Measurements from ENCODE around the gene FLCN. TPM values are rescaled to one million over a fixed set of nuclear protein-coding genes. Genes with fewer than 3 reads are reported as not detected.

FLCN gene
- total and polyA plus RNA-seq, 2 of the 13 experiments (the other 11 are each of a cell fraction or from before 2014, with no cell fraction given), result 16.6 to 24.9 TPM

DNA sequence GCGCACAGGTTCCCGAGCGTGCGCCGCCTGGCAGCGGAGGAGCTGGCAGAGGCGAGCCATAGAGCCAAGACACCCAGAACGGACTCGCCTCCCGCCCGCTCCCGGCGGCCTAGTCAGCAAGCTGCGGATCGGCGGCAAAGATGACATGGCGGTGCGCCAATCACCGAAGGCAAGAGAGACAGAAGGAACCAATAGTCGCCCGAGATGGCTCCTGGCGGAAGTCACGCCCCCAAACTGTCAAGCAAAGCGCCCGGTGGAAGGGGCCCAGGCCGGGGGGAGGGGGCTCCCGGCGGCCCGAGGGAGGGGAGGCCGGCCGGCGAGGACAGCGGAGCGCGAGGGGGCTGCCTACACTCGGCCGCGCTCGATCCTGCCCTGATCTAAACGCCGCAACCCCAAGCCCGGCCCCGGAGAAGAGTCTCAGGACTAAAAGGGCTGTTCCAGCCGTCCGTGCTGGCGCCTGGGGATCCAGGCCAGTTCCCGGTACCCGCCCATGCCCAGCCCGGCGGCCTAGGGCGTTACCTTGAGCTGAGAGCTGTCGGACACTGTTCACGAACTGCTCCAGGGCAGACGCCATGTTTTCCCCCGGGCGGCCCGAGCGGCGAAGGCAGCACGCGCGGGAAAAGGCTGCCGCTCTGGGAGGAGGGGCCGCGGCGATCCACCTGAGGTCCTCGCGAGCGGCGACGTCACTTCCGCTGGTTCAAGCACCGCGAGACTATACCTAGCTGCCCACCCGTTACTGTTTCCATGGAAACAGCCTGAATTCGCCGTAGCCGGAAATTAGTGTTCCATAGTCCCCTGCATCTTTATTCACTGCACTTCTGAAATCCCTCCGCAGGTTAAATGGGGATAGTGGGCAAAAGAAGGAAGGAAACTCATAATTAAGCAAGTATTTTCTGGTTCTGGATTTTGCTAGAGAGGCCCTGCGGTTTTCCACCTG lies 43.9 kb upstream of the FLCN start, which contains the start of gene COPS3 (continued):
- TF ChIP-seq TAF1 (CRISPR knock-in tag; IDR thresholded peaks at IDR 0.05) (peak; percentile 65), REPIN1 (CRISPR knock-in tag; IDR thresholded peaks at IDR 0.05; ENCODE audit: borderline replicate concordance, low read depth) (0 out of 2 replicates have a peak, but pooled peaks have one; percentile 28), ZIK1 (CRISPR knock-in tag; IDR thresholded peaks at IDR 0.05; ENCODE audit: borderline replicate concordance, low read depth) (peak; percentile 14; the same call in 1 of the 2 replicates), POLR2A (IDR thresholded peaks at IDR 0.05; ENCODE audit: insufficient read depth in 1 of 2, low read depth in 2 of 2, low read length in 2 of 2) (peak; percentile 83 to 85), KLF16 (CRISPR knock-in tag; IDR thresholded peaks at IDR 0.05) (peak in 1 of 2 experiments; percentile 60; a peak in 2 of 4 replicates), ELF3 (CRISPR knock-in tag; IDR thresholded peaks at IDR 0.05) (peak; percentile 68), U2AF2 (IDR thresholded peaks at IDR 0.05; ENCODE audit: low read depth, low read length) (0 out of 2 replicates have a peak, but pooled peaks have one; percentile 68), JARID2 (CRISPR knock-in tag; IDR thresholded peaks at IDR 0.05; ENCODE audit: insufficient replicate concordance) (peak; percentile 24), NFYB (CRISPR knock-in tag; IDR thresholded peaks at IDR 0.05) (peak; percentile 88), KDM5A (IDR thresholded peaks at IDR 0.05; ENCODE audit: borderline replicate concordance, low read length) (peak; percentile 94), KDM5B (CRISPR knock-in tag; IDR thresholded peaks at IDR 0.05; ENCODE audit: borderline replicate concordance) (peak; percentile 84), MEIS1 (CRISPR knock-in tag; IDR thresholded peaks at IDR 0.05; ENCODE audit: borderline replicate concordance) (no peak; the same call in 1 of the 2 replicates), ZNF567 (CRISPR knock-in tag; IDR thresholded peaks at IDR 0.05; ENCODE audit: borderline replicate concordance) (0 out of 2 replicates have a peak, but pooled peaks have one; percentile 38), CENPT (CRISPR knock-in tag; IDR thresholded peaks at IDR 0.05; ENCODE audit: low read depth) (0 out of 2 replicates have a peak, but pooled peaks have one; percentile 69)
- TF ChIP-seq, protein P1, sequence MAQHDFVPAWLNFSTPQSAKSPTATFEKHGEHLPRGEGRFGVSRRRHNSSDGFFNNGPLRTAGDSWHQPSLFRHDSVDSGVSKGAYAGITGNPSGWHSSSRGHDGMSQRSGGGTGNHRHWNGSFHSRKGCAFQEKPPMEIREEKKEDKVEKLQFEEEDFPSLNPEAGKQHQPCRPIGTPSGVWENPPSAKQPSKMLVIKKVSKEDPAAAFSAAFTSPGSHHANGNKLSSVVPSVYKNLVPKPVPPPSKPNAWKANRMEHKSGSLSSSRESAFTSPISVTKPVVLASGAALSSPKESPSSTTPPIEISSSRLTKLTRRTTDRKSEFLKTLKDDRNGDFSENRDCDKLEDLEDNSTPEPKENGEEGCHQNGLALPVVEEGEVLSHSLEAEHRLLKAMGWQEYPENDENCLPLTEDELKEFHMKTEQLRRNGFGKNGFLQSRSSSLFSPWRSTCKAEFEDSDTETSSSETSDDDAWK (CRISPR knock-in tag; IDR thresholded peaks at IDR 0.05), result no peak
- TF ChIP-seq, protein P2, sequence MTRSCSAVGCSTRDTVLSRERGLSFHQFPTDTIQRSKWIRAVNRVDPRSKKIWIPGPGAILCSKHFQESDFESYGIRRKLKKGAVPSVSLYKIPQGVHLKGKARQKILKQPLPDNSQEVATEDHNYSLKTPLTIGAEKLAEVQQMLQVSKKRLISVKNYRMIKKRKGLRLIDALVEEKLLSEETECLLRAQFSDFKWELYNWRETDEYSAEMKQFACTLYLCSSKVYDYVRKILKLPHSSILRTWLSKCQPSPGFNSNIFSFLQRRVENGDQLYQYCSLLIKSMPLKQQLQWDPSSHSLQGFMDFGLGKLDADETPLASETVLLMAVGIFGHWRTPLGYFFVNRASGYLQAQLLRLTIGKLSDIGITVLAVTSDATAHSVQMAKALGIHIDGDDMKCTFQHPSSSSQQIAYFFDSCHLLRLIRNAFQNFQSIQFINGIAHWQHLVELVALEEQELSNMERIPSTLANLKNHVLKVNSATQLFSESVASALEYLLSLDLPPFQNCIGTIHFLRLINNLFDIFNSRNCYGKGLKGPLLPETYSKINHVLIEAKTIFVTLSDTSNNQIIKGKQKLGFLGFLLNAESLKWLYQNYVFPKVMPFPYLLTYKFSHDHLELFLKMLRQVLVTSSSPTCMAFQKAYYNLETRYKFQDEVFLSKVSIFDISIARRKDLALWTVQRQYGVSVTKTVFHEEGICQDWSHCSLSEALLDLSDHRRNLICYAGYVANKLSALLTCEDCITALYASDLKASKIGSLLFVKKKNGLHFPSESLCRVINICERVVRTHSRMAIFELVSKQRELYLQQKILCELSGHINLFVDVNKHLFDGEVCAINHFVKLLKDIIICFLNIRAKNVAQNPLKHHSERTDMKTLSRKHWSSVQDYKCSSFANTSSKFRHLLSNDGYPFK (CRISPR knock-in tag; IDR thresholded peaks at IDR 0.05; ENCODE audit: borderline replicate concordance), result peak; percentile 85
- TF ChIP-seq, protein P3, sequence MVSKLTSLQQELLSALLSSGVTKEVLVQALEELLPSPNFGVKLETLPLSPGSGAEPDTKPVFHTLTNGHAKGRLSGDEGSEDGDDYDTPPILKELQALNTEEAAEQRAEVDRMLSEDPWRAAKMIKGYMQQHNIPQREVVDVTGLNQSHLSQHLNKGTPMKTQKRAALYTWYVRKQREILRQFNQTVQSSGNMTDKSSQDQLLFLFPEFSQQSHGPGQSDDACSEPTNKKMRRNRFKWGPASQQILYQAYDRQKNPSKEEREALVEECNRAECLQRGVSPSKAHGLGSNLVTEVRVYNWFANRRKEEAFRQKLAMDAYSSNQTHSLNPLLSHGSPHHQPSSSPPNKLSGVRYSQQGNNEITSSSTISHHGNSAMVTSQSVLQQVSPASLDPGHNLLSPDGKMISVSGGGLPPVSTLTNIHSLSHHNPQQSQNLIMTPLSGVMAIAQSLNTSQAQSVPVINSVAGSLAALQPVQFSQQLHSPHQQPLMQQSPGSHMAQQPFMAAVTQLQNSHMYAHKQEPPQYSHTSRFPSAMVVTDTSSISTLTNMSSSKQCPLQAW (CRISPR knock-in tag; IDR thresholded peaks at IDR 0.05), result peak; percentile 63; the same call in 1 of the 2 replicates
- TF ChIP-seq, protein P4, sequence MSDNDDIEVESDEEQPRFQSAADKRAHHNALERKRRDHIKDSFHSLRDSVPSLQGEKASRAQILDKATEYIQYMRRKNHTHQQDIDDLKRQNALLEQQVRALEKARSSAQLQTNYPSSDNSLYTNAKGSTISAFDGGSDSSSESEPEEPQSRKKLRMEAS (IDR thresholded peaks at IDR 0.05), result peak; percentile 95
- TF ChIP-seq, protein P5, sequence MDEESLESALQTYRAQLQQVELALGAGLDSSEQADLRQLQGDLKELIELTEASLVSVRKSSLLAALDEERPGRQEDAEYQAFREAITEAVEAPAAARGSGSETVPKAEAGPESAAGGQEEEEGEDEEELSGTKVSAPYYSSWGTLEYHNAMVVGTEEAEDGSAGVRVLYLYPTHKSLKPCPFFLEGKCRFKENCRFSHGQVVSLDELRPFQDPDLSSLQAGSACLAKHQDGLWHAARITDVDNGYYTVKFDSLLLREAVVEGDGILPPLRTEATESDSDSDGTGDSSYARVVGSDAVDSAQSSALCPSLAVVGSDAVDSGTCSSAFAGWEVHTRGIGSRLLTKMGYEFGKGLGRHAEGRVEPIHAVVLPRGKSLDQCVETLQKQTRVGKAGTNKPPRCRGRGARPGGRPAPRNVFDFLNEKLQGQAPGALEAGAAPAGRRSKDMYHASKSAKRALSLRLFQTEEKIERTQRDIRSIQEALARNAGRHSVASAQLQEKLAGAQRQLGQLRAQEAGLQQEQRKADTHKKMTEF (CRISPR knock-in tag; IDR thresholded peaks at IDR 0.05), result peak; percentile 75; the same call in 1 of the 2 replicates
